ENCODE results near the gene FAM163B.
"Not testable (repeated sequence)": the region's sequence is repeated elsewhere in the genome, so short reads cannot be mapped to it uniquely, and the experiment has no call there.

Gene FAM163B

GRCh38 chr9:133639613-133640012 is 30.4 kb upstream of the FAM163B start:
- DNase-seq (ENCODE audit: low read depth) = no peak

GRCh38 chr9:133638711-133639110 is 29.5 kb upstream of the FAM163B start:
- no peak for DNase-seq (ENCODE audit: low read depth)

DNA sequence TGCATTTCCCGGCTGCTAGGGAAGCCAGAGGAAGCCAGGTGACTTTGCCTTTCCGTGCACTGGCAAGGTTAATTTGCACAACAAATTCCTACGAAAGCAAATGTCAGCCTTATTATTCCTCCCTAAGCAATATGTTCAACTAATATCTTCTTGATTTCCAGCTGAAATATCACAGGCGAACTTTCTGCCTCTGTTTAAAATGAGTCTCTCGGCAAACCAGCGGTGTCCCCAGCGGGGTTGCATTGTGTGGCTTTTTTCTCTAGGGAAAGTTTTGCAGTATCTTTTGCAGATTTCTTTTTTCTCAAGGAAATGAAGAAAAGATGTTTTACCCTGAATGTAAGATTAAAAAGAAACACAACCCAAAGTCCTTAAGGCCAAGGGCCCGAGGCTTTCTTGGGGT is 28.9 kb upstream of the FAM163B start:
- DNase-seq (ENCODE audit: low read depth) = no peak

DNA sequence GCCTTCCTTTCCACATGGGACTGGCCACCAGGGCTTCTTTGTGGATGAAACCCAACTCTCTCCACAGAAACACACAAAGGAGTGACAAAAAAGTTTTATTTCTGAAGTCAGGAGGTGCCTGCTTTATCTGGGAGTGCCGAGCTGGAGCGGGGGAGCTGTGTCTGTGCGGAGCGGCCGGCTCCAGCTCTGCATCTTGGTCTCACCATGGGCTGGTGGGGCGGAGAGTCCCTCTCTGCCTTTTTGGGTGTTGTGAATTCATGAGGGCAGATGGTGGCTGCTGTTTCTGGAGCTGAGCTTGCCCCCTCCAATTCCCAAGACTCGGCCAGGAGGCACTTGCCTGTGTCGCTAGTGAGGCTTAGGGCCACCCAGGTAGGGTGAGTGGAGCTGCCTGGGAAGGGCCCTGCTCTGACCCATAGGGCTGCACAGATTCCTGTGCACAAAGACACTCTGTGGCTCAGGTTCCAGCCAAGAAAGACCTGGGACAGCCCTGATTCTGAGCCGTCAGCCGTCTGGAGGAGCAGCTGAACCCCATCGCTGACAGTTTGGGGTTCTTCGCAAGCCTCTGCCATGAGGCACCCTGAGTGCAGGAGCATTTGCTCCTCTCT is 28.4 kb upstream of the FAM163B start:
- no peak for DNase-seq (ENCODE audit: low read depth)

DNA sequence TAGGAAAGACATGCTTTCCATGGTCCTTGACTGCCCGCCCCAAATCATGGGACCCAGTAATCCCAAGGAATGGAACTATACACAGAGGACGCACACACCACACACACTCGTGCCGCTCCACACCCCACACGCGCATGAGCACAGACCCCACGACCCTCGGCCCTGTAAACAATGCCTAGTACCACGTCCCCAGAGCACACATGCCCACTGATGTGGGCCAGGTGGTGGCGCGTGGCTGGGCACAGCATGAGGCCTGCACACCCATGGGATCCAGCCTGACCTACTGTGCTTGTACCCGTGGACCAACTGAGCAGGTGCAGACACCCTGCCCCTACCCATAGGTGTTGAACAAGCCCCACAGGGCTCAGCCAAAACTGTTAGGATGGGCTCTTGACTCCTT is 27.7 kb upstream of the FAM163B start:
- DNase-seq (ENCODE audit: low read depth) = no peak

GRCh38 chr9:133635533-133636531 is 26.6 kb upstream of the FAM163B start, which contains the start of gene DBH:
Gene DBH (plus strand): TSS chr9:133636363. CDS start chr9:133636372, 9 bp downstream.
- no peak for DNase-seq (ENCODE audit: low read depth)

DNA sequence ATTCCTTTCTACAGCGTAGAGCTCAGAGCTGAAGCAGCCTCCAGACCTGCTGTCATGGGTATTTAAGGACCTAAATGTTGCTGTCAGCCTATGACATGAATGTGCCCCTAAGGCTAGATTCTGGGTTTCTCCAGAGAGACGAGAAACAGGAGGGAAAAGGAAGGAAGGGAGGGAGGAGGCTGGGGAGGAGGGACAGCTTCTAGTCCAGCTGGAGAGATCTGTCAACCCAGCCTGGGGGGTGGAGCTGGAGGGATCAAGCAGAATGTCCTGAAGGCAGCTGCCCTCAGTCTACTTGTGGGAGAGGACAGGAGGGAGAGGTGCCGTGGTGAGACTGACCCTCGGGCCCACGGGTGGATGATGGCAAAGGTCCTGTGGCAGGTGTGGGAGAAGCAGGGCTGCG is 25.9 kb upstream of the FAM163B start:
- DNase-seq (ENCODE audit: low read depth) = no peak

- no peak for DNase-seq (ENCODE audit: low read depth)
These were observed 25.0 kb upstream of the FAM163B start for GRCh38 chr9:133634081-133634691.

GRCh38 chr9:133633681-133634080 is 24.5 kb upstream of the FAM163B start:
- no peak for DNase-seq (ENCODE audit: low read depth)

- DNase-seq (ENCODE audit: low read depth) = no peak
These were observed 23.9 kb upstream of the FAM163B start for GRCh38 chr9:133632806-133633680.

- DNase-seq (ENCODE audit: low read depth) = no peak
These were observed 21.9 kb upstream of the FAM163B start for GRCh38 chr9:133631111-133631510.

DNA sequence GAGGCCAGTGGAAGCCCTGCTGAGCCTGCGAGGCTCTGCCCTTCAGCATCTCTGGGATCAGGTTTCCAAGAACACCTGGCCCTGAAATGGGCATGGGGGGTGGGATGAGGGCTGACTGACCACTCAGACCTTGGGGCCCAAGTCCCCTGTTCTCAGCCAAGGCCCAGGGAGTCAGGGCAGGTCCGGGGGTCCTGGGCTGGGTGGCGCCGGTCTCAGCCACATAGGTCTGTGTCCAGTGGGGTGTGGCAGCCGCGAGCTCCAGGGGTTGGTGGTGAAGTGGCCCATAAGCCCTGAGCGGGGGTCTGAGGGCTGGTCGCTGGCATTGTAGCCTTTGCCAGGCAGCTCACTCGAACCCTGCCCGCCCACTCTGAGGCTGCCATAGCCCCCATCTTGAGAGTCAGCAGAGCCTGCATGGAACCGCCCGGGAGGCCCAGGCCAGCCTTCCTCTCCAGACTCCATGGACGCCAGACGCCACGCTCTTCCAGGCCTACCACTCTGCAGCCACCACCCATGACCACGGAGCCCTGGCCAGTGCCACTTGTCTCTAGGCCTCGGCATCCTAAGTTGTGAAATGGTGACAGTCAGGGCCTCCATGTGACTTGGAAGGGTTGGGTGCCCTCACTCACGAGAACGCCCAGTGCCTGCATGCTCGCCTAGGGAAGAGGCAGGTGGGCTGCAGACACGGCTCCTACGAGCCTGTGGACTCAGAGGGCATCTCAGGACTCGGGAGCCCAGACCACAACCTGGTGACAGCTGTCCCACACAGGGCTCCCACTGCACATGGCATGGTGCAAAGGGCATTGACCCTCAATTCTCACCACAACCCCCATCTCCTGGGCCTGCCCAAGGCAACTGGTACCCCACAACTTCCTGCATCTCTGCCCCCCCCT is 20.3 kb upstream of the FAM163B start:
- no peak for DNase-seq (ENCODE audit: low read depth)

DNA sequence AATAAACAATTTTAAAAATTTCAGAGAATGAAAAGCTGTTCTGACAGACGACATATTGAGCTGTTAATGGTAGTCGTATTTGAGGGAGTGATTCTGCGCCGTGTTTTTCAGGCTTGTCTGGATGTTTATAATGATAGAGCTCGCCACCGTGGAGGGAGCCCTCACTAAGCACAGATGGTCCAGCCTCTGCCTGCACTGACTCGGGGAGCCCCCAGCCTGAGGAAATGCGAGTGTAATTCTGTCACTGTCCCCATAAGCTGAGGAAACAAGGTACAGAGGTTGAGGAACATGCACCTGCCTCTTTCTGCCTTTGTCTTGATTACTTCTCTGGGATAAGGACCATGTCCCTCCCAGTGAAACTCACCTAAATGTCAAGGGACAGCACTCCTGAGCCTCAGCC is 19.6 kb upstream of the FAM163B start:
- no peak for DNase-seq (ENCODE audit: low read depth)

GRCh38 chr9:133627341-133627740 is 18.2 kb upstream of the FAM163B start:
- DNase-seq (ENCODE audit: low read depth) = no peak

GRCh38 chr9:133626008-133626407 is 16.8 kb upstream of the FAM163B start:
- DNase-seq (ENCODE audit: low read depth) = not testable (repeated sequence)

DNA sequence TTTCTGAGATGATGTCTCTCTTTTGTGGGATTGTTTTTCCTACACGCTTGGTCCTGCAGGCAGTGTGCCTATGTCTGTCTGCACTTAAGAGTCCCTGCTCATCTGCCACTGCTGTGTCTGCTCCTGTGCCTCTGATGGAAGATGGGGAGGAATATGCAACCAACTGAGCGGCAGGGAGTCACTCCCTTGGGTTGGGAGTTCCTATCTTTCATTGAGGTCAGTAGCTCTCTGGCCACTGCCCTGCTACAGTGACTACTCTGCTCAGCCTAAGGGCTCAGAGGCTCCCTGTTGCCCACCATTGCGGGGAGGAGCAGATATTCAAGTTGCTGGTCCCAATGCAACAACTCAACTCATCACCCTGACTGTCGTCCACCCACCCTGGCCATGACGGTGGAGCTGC is 13.4 kb upstream of the FAM163B start:
- no peak for DNase-seq (ENCODE audit: low read depth)

DNA sequence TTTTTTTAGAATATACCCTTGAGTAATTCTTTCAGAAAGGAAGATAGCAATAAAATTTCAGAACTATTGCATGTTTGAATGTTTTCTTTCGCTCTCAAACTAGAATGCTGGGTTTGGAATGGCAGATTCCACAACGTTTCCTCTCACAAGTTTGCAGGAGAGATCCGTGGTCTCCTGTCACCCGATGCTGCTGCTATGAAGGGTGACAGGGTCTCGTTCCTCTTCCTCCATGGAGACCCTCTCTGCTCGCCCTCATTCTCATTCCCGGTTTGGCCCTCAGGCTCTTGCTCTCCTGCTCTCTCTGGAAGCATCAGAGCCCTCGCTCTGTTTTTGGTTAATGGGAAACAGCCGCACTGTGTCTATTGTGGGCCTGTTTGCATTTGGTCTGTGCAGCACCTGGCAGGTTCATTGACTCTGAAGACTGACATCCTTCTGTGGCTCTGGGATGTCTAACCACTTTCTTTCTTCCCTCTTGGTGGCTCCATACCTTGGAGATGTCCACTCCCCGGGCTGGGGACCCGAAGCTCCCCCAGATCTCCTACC is 12.6 kb upstream of the FAM163B start:
- DNase-seq (ENCODE audit: low read depth) = no peak

GRCh38 chr9:133619791-133620190 is 10.6 kb upstream of the FAM163B start:
- no peak for DNase-seq (ENCODE audit: low read depth)

GRCh38 chr9:133618726-133619125 is 9.5 kb upstream of the FAM163B start:
- no peak for DNase-seq (ENCODE audit: low read depth)

DNA sequence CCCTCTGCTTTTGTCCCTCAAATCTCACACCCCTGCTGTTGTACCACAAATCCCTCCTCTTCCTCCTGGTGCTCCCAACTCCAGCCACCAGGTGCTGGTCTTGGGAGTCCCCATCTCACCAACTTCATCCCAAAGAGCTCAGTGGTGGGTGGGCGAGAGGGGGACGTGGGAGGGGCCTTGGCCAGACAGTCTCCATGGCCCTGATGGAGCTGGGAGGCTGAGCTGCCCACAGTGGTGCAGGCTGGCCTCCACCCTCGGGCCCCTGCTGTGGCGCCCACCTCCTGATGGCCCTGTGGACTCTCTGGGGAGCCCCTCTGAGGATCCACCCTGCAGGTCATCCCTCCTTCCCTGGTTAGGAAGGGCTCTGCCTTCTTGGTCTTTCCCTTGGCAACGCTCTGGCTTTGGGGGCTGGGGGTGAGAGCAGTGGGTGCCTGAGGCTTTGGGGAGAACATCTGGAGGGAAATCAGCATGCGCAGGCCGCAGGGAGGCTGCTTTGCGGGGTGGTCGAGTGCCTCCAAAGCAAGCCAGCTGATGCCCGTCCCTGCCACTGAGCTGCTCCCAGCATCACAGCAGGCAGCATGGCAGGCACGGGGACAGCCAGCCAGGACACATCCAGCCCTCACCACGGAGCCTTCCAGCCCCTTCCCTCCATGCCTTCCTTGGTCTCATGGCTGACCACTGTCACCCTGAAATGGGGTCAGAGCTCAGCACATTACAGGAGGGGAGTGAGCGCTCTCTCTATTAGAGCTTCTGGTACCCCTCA is 7.6 kb upstream of the FAM163B start:
- no peak for DNase-seq (ENCODE audit: low read depth)
